Neutrophil (primary cell): ENCODE results near the gene UQCR11.

Source experiments
- H3K27ac ChIP-seq: fragments of 200-600 bp; sonication (generic); 2 replicates; pipeline ENCODE4 v1.5.1; 2016; ENCODE audit warnings: mild to moderate bottlenecking, moderate library complexity
- H3K27me3 ChIP-seq: fragments of 200-600 bp; sonication (generic); 2 replicates; pipeline ENCODE4 v1.6.0; 2016; ENCODE audit warnings: mild to moderate bottlenecking
- H3K36me3 ChIP-seq: fragments of 200-600 bp; sonication (generic); 2 replicates; pipeline ENCODE4 v1.5.1; 2017
- H3K4me1 ChIP-seq, 2 experiments: fragments of 200-600 bp in 1 of 2; sonication (generic) in 1 of 2; 1 replicate in 1 of 2; 2 replicates in 1 of 2; pipeline versions ENCODE4 v1.5.1 to v1.6.1; 2013 to 2016; ENCODE audit warnings: low read depth in 1 of 2, low read length in 1 of 2, mild to moderate bottlenecking in 1 of 2, moderate library complexity in 1 of 2; ENCODE audit not compliant: control insufficient read depth in 1 of 2, insufficient read depth in 1 of 2
- H3K4me3 ChIP-seq, 2 experiments: fragments of 200-600 bp in 1 of 2; sonication (generic) in 1 of 2; 1 replicate in 1 of 2; 2 replicates in 1 of 2; pipeline ENCODE4 v1.5.1; 2013 to 2016; ENCODE audit warnings: low read depth in 1 of 2, low read length in 1 of 2, mild to moderate bottlenecking in 1 of 2, moderate library complexity in 1 of 2
- H3K9me3 ChIP-seq: fragments of 200-600 bp; sonication (generic); 2 replicates; pipeline ENCODE4 v1.5.1; 2016
- CTCF ChIP-seq: fragments of 200-600 bp; sonication (generic); IDR thresholded peaks from 2 replicates; pipeline ENCODE4 v1.5.1; 2016; ENCODE audit warnings: antibody characterized with exemption

The UQCR11 gene

GRCh38 chr19:1608359-1609102, 3.3 kb upstream of the UQCR11 start:
- H3K9me3 ChIP-seq: no peaks in the 10 kb centered on the region
- no peak overlapping the region for H3K27ac ChIP-seq
- TF ChIP-seq CTCF: no peak
- peaks cover 37 to 38% of the 10 kb centered on the region in 2 experiments for H3K4me1 ChIP-seq
- H3K4me3 ChIP-seq: no peak overlapping the region
- H3K27me3 ChIP-seq: peaks cover 26% of the 10 kb centered on the region
- H3K36me3 ChIP-seq: peaks cover 19% of the 10 kb centered on the region

GRCh38 chr19:1606138-1606651, 933 bp upstream of the UQCR11 start:
- H3K36me3 ChIP-seq: peaks cover 6% of the 10 kb centered on the region
- no peak for TF ChIP-seq CTCF
- peak overlapping the region; percentile 90 for H3K27ac ChIP-seq
- peaks cover 38 to 43% of the 10 kb centered on the region in 2 experiments for H3K4me1 ChIP-seq
- peaks cover 26% of the 10 kb centered on the region for H3K27me3 ChIP-seq
- peak overlapping the region; percentile 75 to 90 for H3K4me3 ChIP-seq
- H3K9me3 ChIP-seq: no peaks in the 10 kb centered on the region

GRCh38 chr19:1602091-1602707, 3.1 kb downstream of the UQCR11 start:
- no peak for TF ChIP-seq CTCF
- Histone ChIP-seq H3K36me3 (peaks cover 33% of the 10 kb centered on the region), H3K9me3 (no peaks in the 10 kb centered on the region), H3K27ac (no peak overlapping the region), H3K4me1 (peaks cover 28 to 34% of the 10 kb centered on the region in 2 experiments), H3K4me3 (no peak overlapping the region), H3K27me3 (no peaks in the 10 kb centered on the region)

GRCh38 chr19:1601613-1602064, 3.6 kb downstream of the UQCR11 start:
- H3K27ac ChIP-seq: no peak overlapping the region
- H3K27me3 ChIP-seq: no peaks in the 10 kb centered on the region
- no peak overlapping the region for H3K4me3 ChIP-seq
- no peaks in the 10 kb centered on the region for H3K9me3 ChIP-seq
- H3K36me3 ChIP-seq: peaks cover 39% of the 10 kb centered on the region
- TF ChIP-seq CTCF: no peak
- H3K4me1 ChIP-seq: peaks cover 27 to 32% of the 10 kb centered on the region in 2 experiments

- no peak overlapping the region for H3K4me3 ChIP-seq
- H3K27me3 ChIP-seq: no peaks in the 10 kb centered on the region
Measured at GRCh38 chr19:1599460-1599846, 5.8 kb downstream of the UQCR11 start.

More at GRCh38 chr19:1599460-1599846, 5.8 kb downstream of the UQCR11 start:
- Histone ChIP-seq H3K4me1 (peaks cover 10 to 15% of the 10 kb centered on the region in 2 experiments), H3K36me3 (peaks cover 55% of the 10 kb centered on the region), H3K27ac (no peak overlapping the region), H3K9me3 (no peaks in the 10 kb centered on the region)
- TF ChIP-seq CTCF: no peak
